Cardiac muscle cell (in vitro differentiated cells and primary cell): ENCODE results near the gene SEMA3B. TPM values are rescaled to one million over a fixed set of nuclear protein-coding genes. Genes with fewer than 3 reads are reported as not detected.

Experiments
- DNase-seq, 2 donors: peaks; one replicate each; pipeline versions ENCODE4 v3.0.0 to v3.0.0-alpha.2; 2010 to 2017; ENCODE audit warnings: low read depth in 1 of 2, low spot score in 1 of 2
- H3K27ac ChIP-seq: fragments of 200-600 bp; sonication (generic); 2 replicates; pipeline ENCODE4 v1.5.1; 2016
- H3K27me3 ChIP-seq: fragments of 200-600 bp; sonication (generic); 2 replicates; pipeline ENCODE4 v1.6.0; 2016; ENCODE audit warnings: control low read depth
- H3K36me3 ChIP-seq: fragments of 200-600 bp; sonication (generic); 2 replicates; pipeline ENCODE4 v1.5.1; 2016; ENCODE audit warnings: control low read depth
- H3K4me1 ChIP-seq: fragments of 200-600 bp; sonication (generic); 2 replicates; pipeline ENCODE4 v1.8.1; 2017; ENCODE audit warnings: low read depth, mild to moderate bottlenecking, mixed run types
- H3K4me3 ChIP-seq: fragments of 200-600 bp; sonication (generic); 2 replicates; pipeline ENCODE4 v1.5.1; 2016; ENCODE audit warnings: mild to moderate bottlenecking
- H3K9me3 ChIP-seq: fragments of 200-600 bp; sonication (generic); 2 replicates; pipeline ENCODE4 v1.5.1; 2017; ENCODE audit warnings: low read depth, mild to moderate bottlenecking, control low read depth
- CTCF ChIP-seq: IDR thresholded peaks from 2 replicates; pipeline ENCODE4 v1.5.1; 2012; ENCODE audit warnings: low read depth, mild to moderate bottlenecking, low read length
- polyA plus RNA-seq: library from polyadenylated mRNA; unstranded; fragments of >200 nt; fragmentation: Nextera tagmentation; extraction: Ambion mirVana; gene quantifications from 2 replicates; pipeline ENCODE4 v1.2.1, GENCODE V29; 2016
- total RNA-seq: library from RNA; depleted of rRNA; stranded (reverse); fragments of >200 nt; gene quantifications from 2 replicates; pipeline ENCODE4 v1.2.3, GENCODE V29; 2016

The SEMA3B gene
- total and polyA plus RNA-seq, 2 experiments from 2014 or later = 23.1 to 25.9 TPM

GRCh38 chr3:50272911-50273688, 4.2 kb downstream of the SEMA3B start:
- Histone ChIP-seq H3K9me3 (no peaks in the 10 kb centered on the region), H3K27me3 (peaks cover 35% of the 10 kb centered on the region), H3K4me1 (no peaks in the 10 kb centered on the region), H3K27ac (no peak overlapping the region), H3K4me3 (no peak overlapping the region), H3K36me3 (no peaks in the 10 kb centered on the region)
- peak; percentile 93 for TF ChIP-seq CTCF
- DNase-seq = peak; percentile 77 to 87

GRCh38 chr3:50273689-50274065, 4.7 kb downstream of the SEMA3B start:
- H3K9me3 ChIP-seq = no peaks in the 10 kb centered on the region
- DNase-seq = no peak
- H3K4me1 ChIP-seq = peaks cover 4% of the 10 kb centered on the region
- no peak overlapping the region for H3K4me3 ChIP-seq
- no peak for TF ChIP-seq CTCF
- no peak overlapping the region for H3K27ac ChIP-seq
- H3K36me3 ChIP-seq = no peaks in the 10 kb centered on the region
- H3K27me3 ChIP-seq = peaks cover 35% of the 10 kb centered on the region

- Histone ChIP-seq H3K36me3 (no peaks in the 10 kb centered on the region), H3K4me1 (peaks cover 12% of the 10 kb centered on the region), H3K27me3 (peaks cover 35% of the 10 kb centered on the region), H3K9me3 (no peaks in the 10 kb centered on the region), H3K4me3 (no peak overlapping the region), H3K27ac (no peak overlapping the region)
- peak; percentile 76 for TF ChIP-seq CTCF
- DNase-seq = peak; percentile 66 to 82
Observed at GRCh38 chr3:50274371-50275104, 5.6 kb downstream of the SEMA3B start.

GRCh38 chr3:50275141-50275995, 6.4 kb downstream of the SEMA3B start:
- H3K27me3 ChIP-seq = peaks cover 35% of the 10 kb centered on the region
- peaks cover 14% of the 10 kb centered on the region for H3K4me1 ChIP-seq
- no peaks in the 10 kb centered on the region for H3K36me3 ChIP-seq
- peak in 1 of 2 donors; percentile 57 for DNase-seq
- H3K27ac ChIP-seq = no peak overlapping the region
- no peaks in the 10 kb centered on the region for H3K9me3 ChIP-seq
- TF ChIP-seq CTCF = no peak
- H3K4me3 ChIP-seq = peak overlapping the region; percentile 14

GRCh38 chr3:50275996-50276761, 7.2 kb downstream of the SEMA3B start:
- no peaks in the 10 kb centered on the region for H3K36me3 ChIP-seq
- H3K4me3 ChIP-seq = no peak overlapping the region
- no peak for TF ChIP-seq CTCF
- H3K9me3 ChIP-seq = no peaks in the 10 kb centered on the region
- H3K27ac ChIP-seq = no peak overlapping the region
- peaks cover 35% of the 10 kb centered on the region for H3K27me3 ChIP-seq
- DNase-seq = no peak
- H3K4me1 ChIP-seq = peaks cover 14% of the 10 kb centered on the region
